OCI-LY3 (cell line): ENCODE data around the gene WDFY4.

Experiments used
- H2AFZ ChIP-seq: fragments of 200-600, 300-600 bp; shearing (Covaris generic); 2 replicates; pipeline ENCODE4 v1.6.0; 2014; ENCODE audit warnings: antibody characterized with exemption, low read depth, low read length
- H3K27ac ChIP-seq: fragments of 200-600, 300-600 bp; sonication (generic); 2 replicates; pipeline ENCODE4 v1.5.1; 2014; ENCODE audit warnings: mild to moderate bottlenecking, low read length, moderate library complexity, mixed read lengths
- H3K27me3 ChIP-seq: fragments of 200-600, 300-600 bp; sonication (generic); 2 replicates; pipeline ENCODE4 v1.6.1; 2014; ENCODE audit warnings: low read depth, low read length, mixed read lengths
- H3K36me3 ChIP-seq: fragments of 200-600, 300-600 bp; sonication (generic); replicated peaks from 2 replicates; pipeline ENCODE3; 2014; ENCODE audit warnings: low read depth, low read length, mixed read lengths
- H3K4me1 ChIP-seq: fragments of 300-600, 200-600 bp; sonication (generic); 2 replicates; pipeline ENCODE4 v1.6.1; 2014; ENCODE audit warnings: low read length, mixed read lengths
- H3K4me2 ChIP-seq: fragments of 200-600, 300-600 bp; sonication (generic); 2 replicates; pipeline ENCODE4 v1.6.1; 2014; ENCODE audit warnings: low read length, mixed read lengths
- H3K4me3 ChIP-seq: fragments of 300-600, 200-600 bp; sonication (generic); 2 replicates; pipeline ENCODE4 v1.5.1; 2014; ENCODE audit warnings: antibody characterized with exemption, mild to moderate bottlenecking, low read length, moderate library complexity
- H3K79me2 ChIP-seq: fragments of 300-600, 200-600 bp; shearing (Covaris generic); 2 replicates; pipeline ENCODE4 v1.6.1; 2014; ENCODE audit warnings: mild to moderate bottlenecking, low read length, mixed read lengths
- H3K9ac ChIP-seq: fragments of 300-600, 200-600 bp; shearing (Covaris generic); 2 replicates; pipeline ENCODE4 v1.6.0; 2014; ENCODE audit warnings: mild to moderate bottlenecking, low read length, moderate library complexity
- H3K9me3 ChIP-seq: fragments of 200-600, 300-600 bp; shearing (Covaris generic); 2 replicates; pipeline ENCODE4 v1.6.1; 2014; ENCODE audit warnings: low read length, mixed read lengths; ENCODE audit not compliant: insufficient read depth
- H4K20me1 ChIP-seq: fragments of 200-600, 300-600 bp; sonication (generic); 2 replicates; pipeline ENCODE4 v1.6.1; 2016; ENCODE audit warnings: low read length, mixed read lengths; ENCODE audit not compliant: insufficient read depth
- CTCF ChIP-seq: fragments of 200-600, 300-600 bp; sonication (generic); IDR thresholded peaks from 2 replicates; pipeline ENCODE4 v1.5.1; 2014; ENCODE audit warnings: antibody characterized with exemption, low read length, low read depth
- EZH2phosphoT487 ChIP-seq: fragments of 200-600 bp; shearing (Covaris generic); IDR thresholded peaks from 2 replicates; pipeline ENCODE4 v1.6.1; 2018; ENCODE audit warnings: antibody characterized with exemption, mixed run types, low read depth

The WDFY4 gene

GRCh38 chr10:48684792-48685623 lies at the start of gene WDFY4:
WDFY4 (plus strand) TSS chr10:48684873; CDS start chr10:48709733, 24,860 bp downstream.
- Histone ChIP-seq H3K27ac (peak within 1 kb of the TSS; percentile 99), H3K4me3 (peak within 1 kb of the TSS; percentile 84), H3K79me2 (peaks cover 55% of the 10 kb centered on the region), H4K20me1 (peaks cover 17% of the 10 kb centered on the region), H3K27me3 (no peaks in the 10 kb centered on the region), H3K4me1 (peaks cover 50% of the 10 kb centered on the region), H3K9ac (peak within 1 kb of the TSS; percentile 99), H2AFZ (no peak within 1 kb of the TSS), H3K4me2 (peak within 1 kb of the TSS; percentile 88), H3K36me3 (peaks cover 34% of the 10 kb centered on the region), H3K9me3 (peaks cover 3% of the 10 kb centered on the region; the same call in 1 of the 2 replicates)
- no peak for TF ChIP-seq CTCF
- no peak for TF ChIP-seq EZH2phosphoT487

GRCh38 chr10:48634984-48635557 lies 49.6 kb upstream of the WDFY4 start:
- TF ChIP-seq EZH2phosphoT487 (no peak), CTCF (no peak)
- H3K36me3 ChIP-seq = no peaks in the 10 kb centered on the region
- H3K9me3 ChIP-seq = no peaks in the 10 kb centered on the region
- no peak overlapping the region; the same call in 1 of the 2 replicates for H2AFZ ChIP-seq
- H3K4me1 ChIP-seq = peaks cover 32% of the 10 kb centered on the region
- peak overlapping the region; percentile 75 for H3K4me2 ChIP-seq
- peaks cover 68% of the 10 kb centered on the region for H3K27me3 ChIP-seq
- H3K4me3 ChIP-seq = 0 out of 2 replicates have a peak overlapping the region, but pooled peaks have one; percentile 51
- no peak overlapping the region for H3K27ac ChIP-seq
- no peaks in the 10 kb centered on the region for H3K79me2 ChIP-seq
- H3K9ac ChIP-seq = peak overlapping the region; percentile 29; the same call in 1 of the 2 replicates
- H4K20me1 ChIP-seq = no peaks in the 10 kb centered on the region

- Histone ChIP-seq H3K4me1 (peaks cover 32% of the 10 kb centered on the region), H3K4me2 (no peak overlapping the region), H3K36me3 (no peaks in the 10 kb centered on the region)
Observed at GRCh38 chr10:48636231-48636630, 48.4 kb upstream of the WDFY4 start.

More at GRCh38 chr10:48636231-48636630, 48.4 kb upstream of the WDFY4 start:
- Histone ChIP-seq H3K27me3 (peaks cover 74% of the 10 kb centered on the region), H3K9ac (no peak overlapping the region), H2AFZ (no peak overlapping the region), H3K27ac (no peak overlapping the region), H3K4me3 (no peak overlapping the region), H3K9me3 (no peaks in the 10 kb centered on the region), H3K79me2 (no peaks in the 10 kb centered on the region), H4K20me1 (no peaks in the 10 kb centered on the region)
- no peak for TF ChIP-seq EZH2phosphoT487
- no peak for TF ChIP-seq CTCF
